GM21717 (cell line): ENCODE measurements around the gene CUL3.
A peak's percentile ranks its signal among the peaks of the same experiment; 100 is the strongest.
"Not testable (repeated sequence)": the region's sequence is repeated elsewhere in the genome, so short reads cannot be mapped to it uniquely, and the experiment has no call there.

ENCODE experiments used
- ATAC-seq: cut with Tn5 transposase; IDR thresholded peaks from one replicate; pipeline ENCODE4 v1.9.1; 2021; ENCODE audit warnings: mild to moderate bottlenecking, moderate library complexity; ENCODE audit not compliant: unreplicated experiment

The CUL3 gene

GRCh38 chr2:224585211-224586088 lies at the start of gene CUL3:
Gene CUL3, minus strand, starts transcription at chr2:224585363. Its CDS starts 354 bp downstream, at chr2:224585009.
- ATAC-seq, result peak; percentile 84

DNA sequence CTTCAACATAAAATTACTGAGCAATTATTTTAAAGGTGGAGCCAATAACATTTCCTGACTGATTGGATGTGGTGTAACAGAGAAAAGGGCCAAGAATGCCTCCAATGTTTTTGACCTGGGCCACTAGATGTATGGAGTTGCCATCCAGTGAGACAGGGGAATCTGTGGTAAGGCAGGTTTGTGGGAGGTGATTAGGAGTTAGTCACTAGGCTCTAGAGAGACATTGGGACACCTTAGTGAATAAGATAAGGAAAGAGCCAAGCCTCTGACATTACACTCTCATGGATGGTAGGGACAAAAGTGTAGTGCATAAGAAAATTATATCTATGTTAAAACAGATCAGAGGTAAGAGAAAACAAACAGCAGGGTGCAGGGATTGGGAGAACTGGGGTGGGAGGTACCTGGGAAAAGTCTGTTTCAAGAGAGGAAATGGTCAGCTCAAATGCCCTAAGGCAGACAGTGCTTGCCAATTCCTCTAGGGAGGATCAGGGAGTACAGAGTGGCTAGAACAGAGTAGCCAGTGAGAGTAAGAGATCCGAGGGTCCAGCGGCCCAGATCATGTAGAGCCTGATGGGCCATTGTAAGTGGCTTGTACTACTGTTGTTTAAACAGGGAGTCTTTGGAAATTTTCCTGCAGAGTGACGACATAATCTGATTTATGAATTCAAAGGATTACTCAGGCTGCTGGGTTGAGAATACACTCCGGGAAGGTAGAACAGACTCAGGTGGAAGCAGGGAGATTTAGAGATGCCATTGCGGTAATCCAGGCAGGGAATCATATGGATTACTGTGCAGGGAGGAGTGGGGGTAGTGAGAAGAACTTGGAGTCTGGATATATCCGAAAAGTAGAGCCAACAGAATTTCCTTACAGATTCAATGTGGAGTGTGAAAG lies 45.7 kb upstream of the CUL3 start:
- ATAC-seq, result no peak

- ATAC-seq, result no peak
Observed at GRCh38 chr2:224628416-224628815, 43.3 kb upstream of the CUL3 start.

- ATAC-seq, result no peak
Observed at GRCh38 chr2:224626735-224627134, 41.6 kb upstream of the CUL3 start.

GRCh38 chr2:224613543-224614286 lies 28.6 kb upstream of the CUL3 start:
- ATAC-seq, result no peak

GRCh38 chr2:224612578-224612977 lies 27.4 kb upstream of the CUL3 start:
- no peak for ATAC-seq

- no peak for ATAC-seq
Observed at GRCh38 chr2:224611938-224612337, 26.8 kb upstream of the CUL3 start.

GRCh38 chr2:224608104-224608503 lies 22.9 kb upstream of the CUL3 start:
- no peak for ATAC-seq

DNA sequence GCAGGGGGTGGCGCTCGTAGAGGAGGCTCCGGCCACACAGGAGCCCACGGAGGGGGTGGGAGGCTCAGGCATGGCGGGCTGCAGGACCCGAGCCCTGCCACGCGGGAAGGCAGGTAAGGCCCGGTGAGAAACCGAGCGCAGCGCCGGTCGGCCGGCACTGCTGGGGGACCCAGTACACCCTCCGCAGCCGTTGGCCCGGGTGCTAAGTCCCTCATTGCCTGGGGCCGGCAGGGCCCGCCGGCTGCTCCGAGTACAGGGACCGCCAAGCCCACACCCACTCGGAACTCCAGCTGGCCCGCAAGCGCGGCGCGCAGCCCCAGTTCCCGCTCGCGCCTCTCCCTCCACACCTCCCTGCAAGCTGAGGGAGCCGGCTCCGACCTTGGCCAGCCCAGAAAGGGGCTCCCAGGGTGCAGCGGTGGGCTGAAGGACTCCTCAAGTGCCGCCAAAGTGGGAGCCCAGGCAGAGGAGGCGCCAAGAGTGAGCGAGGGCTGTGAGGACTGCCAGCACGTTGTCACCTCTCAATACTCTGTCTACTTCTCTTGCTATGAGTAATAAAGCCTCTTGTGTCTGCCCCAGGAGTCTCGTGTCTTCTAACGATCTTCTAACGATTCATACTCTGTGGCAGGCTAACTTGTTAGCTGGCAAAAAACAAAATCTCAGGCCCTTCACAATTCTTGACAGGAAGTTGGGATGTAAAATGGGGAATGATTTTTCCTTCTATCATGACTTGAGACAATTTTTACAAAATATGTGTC lies 18.8 kb upstream of the CUL3 start:
- ATAC-seq, result not testable (repeated sequence)

GRCh38 chr2:224602778-224603375 lies 17.7 kb upstream of the CUL3 start:
- not testable (repeated sequence) for ATAC-seq

GRCh38 chr2:224601923-224602322 lies 16.8 kb upstream of the CUL3 start:
- no peak for ATAC-seq

DNA sequence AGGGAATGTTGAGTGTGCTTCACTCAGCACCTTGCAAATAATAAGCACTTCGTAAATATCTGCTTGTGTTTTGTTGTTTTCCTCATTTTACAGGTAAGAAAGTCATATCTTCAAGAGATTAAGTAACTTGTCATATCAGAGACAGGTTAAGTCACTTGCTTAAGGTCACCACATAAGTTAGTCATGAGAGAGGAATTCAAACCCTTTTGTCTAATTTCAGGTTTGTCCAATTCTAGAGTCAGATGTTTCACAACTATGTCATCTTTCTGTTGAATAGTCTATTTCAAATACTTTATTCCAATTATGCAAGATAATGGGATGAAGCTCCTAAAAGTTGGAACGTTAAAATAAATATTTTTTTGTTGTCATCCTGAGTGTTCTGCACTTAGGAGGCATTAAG lies 13.5 kb upstream of the CUL3 start:
- ATAC-seq, result no peak

- ATAC-seq, result no peak
Observed at GRCh38 chr2:224596289-224596688, 11.1 kb upstream of the CUL3 start.

GRCh38 chr2:224595518-224595917 lies 10.4 kb upstream of the CUL3 start:
- no peak for ATAC-seq

GRCh38 chr2:224594840-224595239 lies 9.7 kb upstream of the CUL3 start:
- ATAC-seq, result no peak

DNA sequence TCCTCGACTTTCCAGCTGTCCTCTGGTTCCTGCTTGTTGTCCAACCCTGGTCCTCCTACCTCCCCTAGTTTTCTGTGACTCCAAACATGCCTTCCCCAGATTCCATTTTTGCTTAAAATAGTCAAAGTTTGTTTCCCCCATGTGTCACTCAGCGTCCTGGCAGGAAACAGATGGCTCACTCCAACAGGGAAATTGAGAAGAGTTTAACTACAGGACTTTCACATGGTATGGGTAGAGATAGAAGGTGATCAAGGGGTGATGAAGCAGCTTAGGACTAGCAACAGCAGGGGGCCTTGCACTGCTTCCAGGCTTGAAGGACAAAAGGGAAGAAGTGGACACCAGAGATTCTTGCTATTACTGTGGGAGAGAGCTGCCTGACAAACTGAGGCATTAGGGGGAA lies 6.1 kb upstream of the CUL3 start:
- no peak for ATAC-seq

GRCh38 chr2:224586127-224586695 lies 1.0 kb upstream of the CUL3 start:
- no peak for ATAC-seq

- peak; percentile 42 for ATAC-seq
Observed at GRCh38 chr2:224584785-224585210, 365 bp downstream of the CUL3 start.

GRCh38 chr2:224584111-224584784 lies 915 bp downstream of the CUL3 start:
- ATAC-seq, result peak; percentile 0
